CD1c-positive myeloid dendritic cell (primary cell): ENCODE results near the gene IRS4.

Source experiments
- DNase-seq: peaks from one replicate; pipeline ENCODE4 v3.0.0-alpha.2; 2016; ENCODE audit errors: extremely low spot score

The IRS4 gene

DNA sequence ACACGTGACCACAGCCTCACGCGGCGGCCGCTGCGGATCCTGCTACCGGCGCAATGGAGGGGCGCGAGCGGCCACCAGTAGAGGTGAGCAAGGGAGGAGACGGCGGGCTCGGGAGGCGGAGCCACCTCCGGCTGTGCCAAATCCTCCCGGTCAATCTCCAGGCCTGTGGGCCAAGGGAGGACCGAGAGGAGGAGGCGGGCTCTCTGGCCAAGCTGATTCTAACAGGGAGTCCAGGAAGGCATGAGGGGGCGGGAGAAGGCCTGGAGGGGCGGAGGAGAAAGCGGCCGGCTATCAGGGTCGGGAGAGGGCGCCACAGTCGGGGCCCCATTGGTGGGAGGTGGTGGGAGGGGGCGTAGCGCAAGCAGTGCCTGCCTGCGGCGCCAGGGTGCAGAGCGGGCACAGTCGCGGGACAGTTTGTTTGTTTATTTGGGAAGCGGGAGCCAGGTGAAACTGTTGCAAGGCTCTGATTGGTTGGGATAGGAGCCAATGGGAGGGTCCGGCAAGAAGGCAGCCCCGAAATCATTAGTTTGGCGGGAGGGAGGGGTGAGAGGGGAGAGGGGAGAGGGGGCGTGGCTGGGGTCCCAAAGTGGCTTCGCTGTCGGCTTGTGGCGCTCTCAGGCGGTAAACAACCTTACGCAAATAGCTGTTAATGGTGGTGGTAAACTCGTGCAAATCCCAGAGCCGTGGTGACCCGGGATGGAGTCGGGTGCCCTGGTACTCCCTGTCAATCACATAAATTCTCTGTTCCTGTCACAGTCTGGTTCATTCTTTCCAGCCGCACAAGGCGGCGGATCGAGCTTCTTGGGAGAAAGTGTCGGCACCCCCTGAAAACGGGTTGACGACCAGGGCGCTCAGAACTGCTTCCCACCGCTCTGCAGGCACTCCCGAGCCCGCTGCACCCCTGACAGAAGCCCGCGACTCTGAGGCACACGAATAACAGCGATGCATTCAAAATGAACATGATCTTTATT is at the start of gene IRS4:
TSS of gene IRS4 (minus strand) at position 55 of the 971 bp plus-strand sequence.
- DNase-seq = no peak

DNA sequence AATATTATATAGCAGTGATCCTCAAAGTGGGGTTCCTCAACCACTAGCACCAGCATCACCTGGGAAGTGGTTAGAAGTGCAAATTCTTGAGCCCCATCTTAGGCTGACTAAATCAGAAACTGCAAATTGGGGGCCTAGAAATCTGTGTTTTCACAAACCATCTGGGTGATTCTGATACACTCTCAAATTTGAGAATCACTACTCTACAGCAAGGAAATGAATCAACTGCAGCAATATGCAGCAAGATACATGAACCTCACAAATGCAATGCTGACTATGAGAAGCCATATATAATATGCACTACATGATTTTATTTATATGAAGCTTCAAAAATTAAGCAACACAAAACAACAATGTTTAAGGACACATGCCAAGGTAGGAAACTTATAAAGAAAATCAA is 36.2 kb upstream of the IRS4 start:
- no peak for DNase-seq

DNA sequence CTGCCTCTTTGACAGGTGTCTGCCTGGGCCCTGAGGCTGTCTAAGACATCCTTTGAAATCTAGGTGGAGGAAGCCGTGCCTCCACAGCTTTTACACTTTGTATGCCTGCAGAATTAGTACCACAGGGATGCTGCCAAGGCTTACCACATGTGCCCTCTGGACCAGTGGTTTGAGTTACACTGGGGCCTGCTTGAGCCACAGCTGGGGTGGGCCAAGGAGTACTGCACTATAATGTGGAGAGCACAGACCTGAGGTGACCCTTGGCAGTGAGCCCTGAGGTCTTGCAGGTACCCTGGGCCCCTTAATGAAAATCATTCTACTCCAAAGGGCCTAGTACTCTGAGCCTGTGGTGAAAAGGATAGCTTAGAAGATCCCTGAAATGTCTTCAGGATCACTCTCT is 27.2 kb upstream of the IRS4 start:
- DNase-seq = no peak

DNA sequence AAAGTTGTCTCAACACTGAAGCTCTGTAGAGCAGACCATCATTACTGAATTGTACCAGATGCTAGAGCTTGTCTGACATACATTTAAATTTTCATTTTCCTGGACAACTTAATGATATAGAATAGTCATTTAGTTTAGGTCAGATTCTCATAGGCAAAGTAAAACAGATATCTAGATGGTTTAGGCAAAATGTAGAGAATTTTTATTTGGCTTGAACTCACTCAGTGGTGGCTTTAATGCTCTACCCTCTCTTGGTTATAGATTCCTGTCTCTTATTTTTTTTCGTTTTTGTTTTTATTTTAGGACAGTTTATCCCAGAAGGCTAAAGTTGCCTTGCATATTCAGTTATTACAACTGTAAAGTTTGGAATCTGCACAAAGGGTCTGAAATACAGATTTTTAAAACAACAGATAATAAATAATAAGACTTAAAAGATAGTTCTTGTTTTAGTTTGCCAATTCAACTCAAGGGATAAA is 4.0 kb upstream of the IRS4 start:
- DNase-seq = no peak

DNA sequence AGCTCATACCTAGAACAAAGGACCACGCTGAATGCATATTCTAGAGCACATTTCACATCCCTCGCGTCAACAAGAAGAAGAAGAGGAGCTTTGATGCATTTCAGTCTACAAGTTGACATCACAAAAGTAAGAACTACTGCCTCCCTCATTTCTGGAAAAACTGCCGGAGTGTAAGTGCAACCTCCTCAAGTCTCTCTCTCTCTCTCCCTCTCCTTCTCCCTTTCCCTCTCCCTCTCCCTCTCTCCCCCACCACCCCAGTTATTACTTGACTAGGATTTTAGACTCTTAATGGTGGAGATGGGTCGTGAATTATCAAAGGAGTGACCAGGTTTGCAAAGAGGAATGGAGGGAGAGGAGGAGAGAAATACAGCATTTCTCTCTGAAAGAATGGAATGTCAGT is 1.4 kb upstream of the IRS4 start:
- no peak for DNase-seq

DNA sequence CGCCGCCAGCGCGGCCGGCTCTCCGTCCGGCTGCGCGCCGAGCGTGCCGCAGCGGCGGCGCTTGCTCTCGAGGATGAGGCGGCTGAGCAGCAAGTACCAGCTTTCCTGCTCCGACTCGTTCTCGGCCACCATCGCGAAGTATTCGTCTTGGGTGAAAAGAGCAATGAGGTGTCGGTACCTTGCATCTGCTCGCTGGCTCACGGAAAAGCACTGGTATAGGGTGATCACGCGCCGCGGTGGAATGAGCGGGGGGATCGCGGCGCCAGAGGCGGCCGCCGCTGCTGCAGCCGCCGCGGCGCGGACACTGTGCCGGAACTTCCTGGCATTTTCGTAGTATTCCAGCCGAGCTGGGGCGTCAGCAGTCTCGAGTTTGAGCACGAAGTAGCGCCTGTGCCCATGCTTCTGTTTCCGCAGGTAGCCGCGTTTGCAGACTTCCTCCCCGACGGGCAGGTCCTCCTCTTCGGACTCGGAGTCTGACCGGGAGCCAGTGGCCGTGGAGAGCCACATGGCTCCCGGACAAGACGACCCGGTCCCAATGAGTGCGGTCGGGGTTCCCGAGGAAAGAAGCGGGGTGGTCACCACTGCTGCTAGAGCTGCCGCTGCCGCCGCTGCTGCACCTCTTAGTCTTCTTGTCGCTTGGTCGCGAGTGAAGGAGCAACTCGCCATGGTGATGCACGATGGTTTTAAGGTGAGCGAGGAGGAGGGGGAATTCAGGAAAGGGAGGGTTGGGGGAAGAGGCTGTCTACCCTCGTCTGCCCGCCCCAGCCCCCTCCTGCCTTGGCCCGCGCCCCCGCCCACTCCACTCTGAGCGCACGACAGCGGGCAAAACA is 469 bp downstream of the IRS4 start:
- DNase-seq = no peak

DNA sequence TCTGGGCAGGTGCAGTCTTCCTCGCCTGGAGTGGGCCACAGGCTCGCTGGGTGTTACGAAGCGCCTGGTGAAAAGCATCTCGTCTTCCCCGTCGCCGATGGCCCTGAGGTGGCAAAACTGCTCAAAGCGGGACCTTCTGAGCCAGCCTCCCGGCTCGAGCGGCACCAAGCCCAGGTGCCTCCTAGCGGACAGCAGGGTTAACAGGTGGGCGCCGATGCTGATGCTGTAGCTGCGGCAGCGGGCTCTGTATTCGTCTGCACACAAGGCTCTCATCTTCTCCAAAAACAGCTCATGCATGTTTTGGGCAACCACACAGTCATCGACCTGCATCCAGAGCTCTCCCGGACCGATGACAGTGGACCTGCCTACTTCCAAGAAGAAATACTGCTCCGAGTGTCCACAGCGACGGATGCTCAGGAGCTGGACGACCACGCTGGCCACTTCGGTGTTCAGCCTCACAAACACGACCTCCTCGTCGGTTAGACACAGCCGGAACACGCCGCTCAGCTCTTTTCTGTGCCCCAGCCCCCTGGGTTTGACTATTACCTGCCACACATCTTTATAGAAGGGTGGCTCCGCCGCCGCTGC is 1.2 kb downstream of the IRS4 start:
- no peak for DNase-seq

DNA sequence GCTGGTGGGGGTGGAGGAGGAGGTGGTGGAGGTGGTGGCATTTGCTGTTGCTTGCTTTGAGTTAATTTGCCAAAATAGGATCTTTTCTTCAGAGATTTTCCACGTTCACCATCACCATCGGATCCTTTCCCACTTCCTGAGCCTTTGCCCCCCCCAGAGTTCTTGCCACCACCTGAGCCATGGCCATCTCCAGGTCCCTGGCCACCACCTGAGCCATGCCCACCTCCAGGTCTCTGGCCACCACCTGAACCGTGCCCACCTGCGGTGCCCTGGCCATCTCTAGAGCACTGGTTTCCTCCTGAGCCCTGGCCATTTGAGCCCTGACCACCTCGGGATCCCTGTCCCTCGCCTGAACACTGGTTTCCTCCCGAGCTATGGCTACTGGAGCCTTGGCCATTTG is 1.9 kb downstream of the IRS4 start:
- DNase-seq = no peak

DNA sequence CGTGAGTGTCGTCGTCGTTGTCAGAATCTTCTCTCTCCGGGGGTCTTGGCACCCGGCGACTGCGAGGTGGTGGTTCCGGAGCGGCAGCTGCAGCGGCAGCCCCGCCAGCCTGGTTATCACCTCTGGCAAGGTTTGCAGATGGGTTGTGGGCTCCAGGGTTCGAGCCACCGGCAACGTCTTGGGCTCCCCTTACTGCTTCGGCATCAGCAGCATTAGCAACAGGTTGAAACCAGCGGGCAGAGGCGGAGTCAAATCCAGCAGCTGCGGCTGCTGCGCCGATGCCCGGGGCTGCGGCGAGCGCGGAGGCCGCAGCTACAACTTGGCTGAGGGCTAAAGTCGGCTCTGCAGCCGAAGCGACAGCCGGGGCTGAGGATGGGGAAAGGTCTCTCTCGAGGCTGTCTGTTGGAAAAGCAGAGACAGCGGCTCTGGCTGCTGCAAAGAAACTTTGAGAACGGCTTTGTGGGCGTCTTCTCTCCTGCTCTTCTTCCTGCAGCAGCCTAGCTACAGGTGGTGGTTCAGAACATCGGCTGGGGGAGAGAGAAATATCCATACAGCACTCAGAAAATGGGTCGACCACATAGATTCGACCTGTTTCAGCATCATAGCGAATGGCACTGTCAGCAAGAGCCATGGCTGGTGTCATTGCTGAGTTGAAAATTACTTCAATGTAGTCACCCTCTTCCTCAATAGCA is 3.6 kb downstream of the IRS4 start:
- no peak for DNase-seq

DNA sequence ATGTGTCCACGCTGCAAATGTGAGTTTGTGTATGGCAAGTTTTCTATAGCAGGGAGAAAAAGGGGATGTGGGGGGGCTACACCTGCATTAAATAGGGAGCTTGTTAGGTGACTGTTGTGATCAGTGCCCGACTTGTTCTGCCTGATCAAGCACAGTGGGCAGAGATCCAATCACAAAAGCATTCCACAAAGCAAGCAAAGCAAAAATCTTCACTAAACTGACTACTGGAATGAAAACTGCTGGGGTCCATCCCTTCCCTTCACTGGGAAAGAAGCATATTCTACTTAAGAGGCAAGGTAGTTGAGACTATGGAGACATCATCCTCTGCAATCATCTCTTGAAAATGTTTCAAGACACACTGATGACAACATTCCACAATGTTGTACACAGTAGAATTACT is 5.2 kb downstream of the IRS4 start:
- no peak for DNase-seq

DNA sequence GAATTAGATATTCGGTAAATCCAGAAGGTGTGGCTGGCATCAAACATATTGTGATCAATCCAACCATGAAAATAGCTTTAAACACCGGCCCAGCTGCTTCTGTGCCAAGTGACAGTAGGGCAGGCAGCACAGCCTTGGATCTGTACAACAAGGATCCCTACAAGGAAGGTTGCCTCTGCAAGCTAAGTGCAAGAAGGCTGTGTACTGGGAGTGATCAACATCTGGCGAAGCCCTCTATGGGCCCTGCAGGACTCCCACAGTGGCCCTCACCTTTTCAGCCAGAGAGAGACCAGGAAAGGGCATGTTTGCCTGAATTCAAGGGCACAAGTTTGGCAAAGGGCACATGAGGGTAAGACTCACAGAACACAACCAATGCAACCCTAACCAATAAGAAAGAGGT is 9.6 kb downstream of the IRS4 start:
- no peak for DNase-seq

DNA sequence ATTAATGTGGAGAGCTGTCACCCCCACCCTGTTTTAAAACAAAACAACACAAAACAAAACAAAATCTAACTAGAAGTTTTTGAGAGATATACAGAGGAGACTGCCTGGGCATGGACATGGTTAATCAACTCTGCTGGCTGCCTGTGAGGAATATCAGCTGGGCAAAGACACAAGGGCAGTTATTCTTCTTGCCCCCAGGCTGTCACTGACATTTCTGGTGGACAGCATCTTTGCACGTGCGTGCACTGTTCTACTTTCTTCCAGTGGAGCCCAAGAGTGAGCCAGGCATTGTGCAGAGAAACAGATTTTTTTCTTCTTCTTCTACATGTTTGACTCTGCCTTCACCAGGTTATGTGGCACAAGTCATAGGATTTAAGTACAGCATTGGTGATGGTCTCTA is 13.8 kb downstream of the IRS4 start:
- no peak for DNase-seq

DNA sequence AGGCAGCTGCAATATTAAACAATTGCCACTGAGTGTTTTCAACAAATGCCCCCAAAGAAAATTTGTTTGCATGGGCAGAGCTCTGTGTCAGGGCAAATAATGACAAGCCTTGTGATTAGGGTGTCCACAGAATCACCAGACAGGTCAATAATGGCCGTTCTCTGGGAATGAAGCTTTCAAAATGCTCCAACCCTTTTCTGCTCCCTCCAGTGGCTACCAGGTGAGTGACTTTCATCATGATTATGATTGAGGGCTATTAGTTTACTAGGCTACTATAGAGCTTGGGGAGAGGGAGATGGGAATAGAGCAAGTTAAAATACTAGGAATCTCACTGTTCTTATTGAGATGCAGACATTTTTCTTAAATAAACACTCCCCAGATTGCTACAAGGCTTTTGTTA is 23.5 kb downstream of the IRS4 start:
- no peak for DNase-seq

DNA sequence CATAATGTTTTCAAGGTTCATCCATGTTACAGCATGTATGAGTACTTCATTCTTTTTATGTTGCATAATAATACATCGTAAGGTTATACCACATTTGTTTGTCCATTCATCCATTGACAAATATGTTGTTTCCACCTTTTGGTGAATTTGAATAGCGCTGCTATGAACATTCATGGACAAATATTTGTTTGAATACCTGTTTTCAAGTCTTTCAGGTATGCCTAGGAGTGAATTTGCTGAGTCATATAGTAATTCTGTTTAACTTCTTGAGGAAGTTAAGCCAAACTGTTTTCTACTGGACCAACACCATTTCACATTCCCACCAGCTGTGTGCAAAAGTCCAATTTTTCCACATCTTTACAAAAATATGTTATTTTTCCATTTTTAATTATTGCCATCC is 31.5 kb downstream of the IRS4 start:
- DNase-seq = no peak

DNA sequence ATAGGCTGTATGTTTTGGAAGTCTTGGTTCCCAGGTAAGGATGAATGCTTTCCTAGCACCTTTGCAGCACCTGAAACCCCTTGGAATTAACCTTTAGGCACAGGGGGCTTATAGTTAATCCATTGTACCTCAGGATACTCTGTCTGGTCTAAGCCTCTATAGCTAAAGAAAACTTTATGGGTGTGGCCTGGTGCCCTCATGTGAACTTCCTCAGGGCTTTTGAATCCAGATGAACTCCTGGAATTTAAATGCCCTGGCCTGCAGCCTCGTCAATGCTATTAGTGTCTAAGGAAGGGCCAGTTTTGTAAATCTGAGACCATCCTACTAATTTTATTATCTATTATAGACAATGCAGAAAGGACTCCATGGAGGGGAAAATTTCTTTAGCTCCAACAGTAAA is 33.8 kb downstream of the IRS4 start:
- no peak for DNase-seq

DNA sequence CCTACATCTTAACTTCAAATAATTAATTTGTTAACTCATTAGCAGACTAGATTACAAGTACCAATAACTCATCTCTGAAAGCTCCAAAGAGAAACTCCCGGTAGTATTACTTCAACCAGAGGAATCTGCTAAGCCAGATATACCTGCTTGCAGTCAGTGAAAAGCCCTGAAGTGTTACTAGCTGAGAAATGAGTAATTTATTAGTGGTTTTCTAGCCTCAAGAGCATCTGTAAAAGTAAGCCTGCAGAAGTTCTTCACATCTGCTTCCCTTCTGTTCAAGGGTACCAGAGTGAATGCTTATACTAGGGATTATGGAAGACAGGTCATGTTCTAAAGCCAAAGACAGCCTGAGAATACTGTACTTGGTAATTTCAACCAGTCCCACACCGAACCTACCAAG is 34.7 kb downstream of the IRS4 start:
- no peak for DNase-seq

DNA sequence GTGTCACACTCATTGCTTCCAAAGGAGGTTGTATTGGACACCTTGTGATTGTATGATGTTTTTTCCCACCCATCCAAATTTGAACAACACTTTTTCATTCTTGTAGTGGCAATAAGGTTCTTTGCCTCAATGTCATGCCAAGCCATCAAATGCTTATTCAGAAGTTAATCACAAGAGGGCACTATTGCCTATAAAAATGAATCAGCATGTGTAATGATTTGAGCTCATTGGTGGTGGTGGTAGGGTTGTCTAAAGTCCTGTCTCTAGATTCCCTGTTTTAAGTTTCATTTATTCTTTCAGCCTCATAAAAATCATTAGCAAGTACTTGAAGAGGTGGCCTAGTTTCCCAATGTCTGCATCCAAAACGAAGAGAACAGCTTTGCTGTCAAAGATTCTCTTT is 37.0 kb downstream of the IRS4 start:
- DNase-seq = peak; percentile 13

DNA sequence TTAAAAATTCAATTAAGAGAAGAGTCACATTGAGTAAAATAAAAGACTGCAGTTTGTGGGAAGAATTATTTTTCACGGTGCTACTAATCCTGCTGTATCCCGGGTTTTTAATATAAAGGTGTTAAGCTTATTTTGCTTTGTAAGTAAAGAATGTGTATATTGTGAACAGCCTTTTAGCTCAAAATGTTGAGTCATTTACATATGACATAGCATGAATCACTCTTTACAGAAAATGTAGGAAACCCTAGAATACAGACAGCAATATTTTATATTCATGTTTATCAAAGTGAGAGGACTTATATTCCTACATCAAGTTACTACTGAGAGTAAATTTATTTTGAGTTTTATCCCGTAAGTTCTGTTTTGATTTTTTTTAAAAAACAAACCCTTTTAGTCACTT is 39.7 kb downstream of the IRS4 start:
- no peak for DNase-seq
